GM12878 (cell line): ENCODE data around the gene SLC24A3. TPM values are rescaled to one million over a fixed set of nuclear protein-coding genes. Genes with fewer than 3 reads are reported as not detected.

Source experiments
- CHD2 ChIP-seq: IDR thresholded peaks from 2 replicates; pipeline ENCODE4 v1.6.1; 2011; ENCODE audit warnings: low read depth, low read length, improper control_type of control experiment, borderline replicate concordance
- GATAD2B ChIP-seq: fragments of 450-650 bp; conservative IDR thresholded peaks from 2 replicates; pipeline ENCODE4 v1.6.1; 2017; ENCODE audit warnings: low read depth, mild to moderate bottlenecking, moderate library complexity
- HDAC2 ChIP-seq: fragments of 200-600 bp; sonication (generic); IDR thresholded peaks from 2 replicates; pipeline ENCODE4 v1.6.1; 2017
- JUND ChIP-seq: IDR thresholded peaks from 2 replicates; pipeline ENCODE4 v1.6.1; 2012; ENCODE audit warnings: low read depth, mild to moderate bottlenecking, low read length, improper control_type of control experiment, moderate library complexity
- MTA2 ChIP-seq: fragments of 450-650 bp; IDR thresholded peaks from 2 replicates; pipeline ENCODE4 v1.6.1; 2016; ENCODE audit warnings: low read depth, mild to moderate bottlenecking, moderate library complexity
- NR2C2 ChIP-seq: IDR thresholded peaks from 2 replicates; pipeline ENCODE4 v1.6.1; 2011; ENCODE audit warnings: borderline replicate concordance, low read depth; ENCODE audit not compliant: control insufficient read depth, insufficient read length
- PML ChIP-seq: IDR thresholded peaks from 2 replicates; pipeline ENCODE4 v1.6.1; 2012; ENCODE audit warnings: low read length, inconsistent platforms
- TARDBP ChIP-seq: IDR thresholded peaks from 2 replicates; pipeline ENCODE4 v1.6.1; 2016; ENCODE audit warnings: borderline replicate concordance
- TBL1XR1 ChIP-seq: IDR thresholded peaks from 2 replicates; pipeline ENCODE4 v1.6.1; 2012; ENCODE audit warnings: low read depth, low read length, improper control_type of control experiment
- ZBED1 ChIP-seq: IDR thresholded peaks from 2 replicates; pipeline ENCODE4 v1.6.1; 2016; ENCODE audit warnings: borderline replicate concordance
- ZBTB11 ChIP-seq: fragments of 450-650 bp; formaldehyde crosslinking; IDR thresholded peaks from 2 replicates; pipeline ENCODE4 v1.5.0; 2022; ENCODE audit warnings: mild to moderate bottlenecking, missing genetic modification characterization
- polyA plus RNA-seq, 11 experiments: library from polyadenylated mRNA; depleted of rRNA in 4 of 11; unstranded in 6 of 11; stranded (reverse) in 5 of 11; fragments of >200 nt; fragmentation: Nextera tagmentation in 4 of 11; fragmentation: Illumina TruSeq in 1 of 11; extraction: Ambion mirVana in 4 of 11; extraction: Trizol in 1 of 11; gene quantifications; 1 replicate in 1 of 11; 2 replicates in 10 of 11; pipeline versions ENCODE4 v1.2.1 to v1.2.3, GENCODE V29; 2011 to 2016; ENCODE audit warnings: inconsistent platforms in 2 of 11, missing spikeins in 2 of 11, low read depth in 1 of 11
- total RNA-seq, 4 experiments: library from RNA; depleted of rRNA in 3 of 4; stranded (reverse); fragments of >200 nt in 3 of 4; fragmentation: Illumina TruSeq in 1 of 4; extraction: Trizol in 1 of 4; gene quantifications; 2 replicates each; pipeline versions ENCODE4 v1.2.1 to v1.2.3, GENCODE V29; 2013 to 2021
- TF ChIP-seq, protein P1 (sequence below): IDR thresholded peaks from 2 replicates; pipeline ENCODE4 v1.6.1; 2012; ENCODE audit warnings: low read length, inconsistent platforms
- TF ChIP-seq, protein P2 (sequence below): IDR thresholded peaks from 2 replicates; pipeline ENCODE4 v1.6.1; 2011; ENCODE audit warnings: low read depth, low read length, improper control_type of control experiment, borderline replicate concordance
- TF ChIP-seq, protein P3 (sequence below): fragments of 450-650 bp; conservative IDR thresholded peaks from 2 replicates; pipeline ENCODE4 v1.6.1; 2017; ENCODE audit warnings: mild to moderate bottlenecking, moderate library complexity

The SLC24A3 gene
- total and polyA plus RNA-seq, 10 of the 15 experiments (the other 5 are each of a cell fraction or from before 2014, with no cell fraction given) = 0.04 TPM; not detected in 9

- TF ChIP-seq ZBTB11 (CRISPR knock-in tag) (no peak), NR2C2 (no peak), HDAC2 (no peak), JUND (no peak), CHD2 (no peak), MTA2 (peak; percentile 90), TBL1XR1 (no peak), GATAD2B (0 out of 2 replicates have a peak, but pooled peaks have one; percentile 74), ZBED1 (no peak), TARDBP (no peak), PML (no peak)
- TF ChIP-seq, protein P1, sequence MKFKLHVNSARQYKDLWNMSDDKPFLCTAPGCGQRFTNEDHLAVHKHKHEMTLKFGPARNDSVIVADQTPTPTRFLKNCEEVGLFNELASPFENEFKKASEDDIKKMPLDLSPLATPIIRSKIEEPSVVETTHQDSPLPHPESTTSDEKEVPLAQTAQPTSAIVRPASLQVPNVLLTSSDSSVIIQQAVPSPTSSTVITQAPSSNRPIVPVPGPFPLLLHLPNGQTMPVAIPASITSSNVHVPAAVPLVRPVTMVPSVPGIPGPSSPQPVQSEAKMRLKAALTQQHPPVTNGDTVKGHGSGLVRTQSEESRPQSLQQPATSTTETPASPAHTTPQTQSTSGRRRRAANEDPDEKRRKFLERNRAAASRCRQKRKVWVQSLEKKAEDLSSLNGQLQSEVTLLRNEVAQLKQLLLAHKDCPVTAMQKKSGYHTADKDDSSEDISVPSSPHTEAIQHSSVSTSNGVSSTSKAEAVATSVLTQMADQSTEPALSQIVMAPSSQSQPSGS = 0 out of 2 replicates have a peak, but pooled peaks have one; percentile 27
- TF ChIP-seq, protein P2, sequence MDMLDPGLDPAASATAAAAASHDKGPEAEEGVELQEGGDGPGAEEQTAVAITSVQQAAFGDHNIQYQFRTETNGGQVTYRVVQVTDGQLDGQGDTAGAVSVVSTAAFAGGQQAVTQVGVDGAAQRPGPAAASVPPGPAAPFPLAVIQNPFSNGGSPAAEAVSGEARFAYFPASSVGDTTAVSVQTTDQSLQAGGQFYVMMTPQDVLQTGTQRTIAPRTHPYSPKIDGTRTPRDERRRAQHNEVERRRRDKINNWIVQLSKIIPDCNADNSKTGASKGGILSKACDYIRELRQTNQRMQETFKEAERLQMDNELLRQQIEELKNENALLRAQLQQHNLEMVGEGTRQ = no peak
- TF ChIP-seq, protein P3, sequence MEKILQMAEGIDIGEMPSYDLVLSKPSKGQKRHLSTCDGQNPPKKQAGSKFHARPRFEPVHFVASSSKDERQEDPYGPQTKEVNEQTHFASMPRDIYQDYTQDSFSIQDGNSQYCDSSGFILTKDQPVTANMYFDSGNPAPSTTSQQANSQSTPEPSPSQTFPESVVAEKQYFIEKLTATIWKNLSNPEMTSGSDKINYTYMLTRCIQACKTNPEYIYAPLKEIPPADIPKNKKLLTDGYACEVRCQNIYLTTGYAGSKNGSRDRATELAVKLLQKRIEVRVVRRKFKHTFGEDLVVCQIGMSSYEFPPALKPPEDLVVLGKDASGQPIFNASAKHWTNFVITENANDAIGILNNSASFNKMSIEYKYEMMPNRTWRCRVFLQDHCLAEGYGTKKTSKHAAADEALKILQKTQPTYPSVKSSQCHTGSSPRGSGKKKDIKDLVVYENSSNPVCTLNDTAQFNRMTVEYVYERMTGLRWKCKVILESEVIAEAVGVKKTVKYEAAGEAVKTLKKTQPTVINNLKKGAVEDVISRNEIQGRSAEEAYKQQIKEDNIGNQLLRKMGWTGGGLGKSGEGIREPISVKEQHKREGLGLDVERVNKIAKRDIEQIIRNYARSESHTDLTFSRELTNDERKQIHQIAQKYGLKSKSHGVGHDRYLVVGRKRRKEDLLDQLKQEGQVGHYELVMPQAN = no peak
Observed at GRCh38 chr20:19347943-19348456, 135.6 kb downstream of the SLC24A3 start (continued).
